ENCODE data around the gene ZBTB39. TPM values are rescaled to one million over a fixed set of nuclear protein-coding genes. Genes with fewer than 3 reads are reported as not detected.
"Not testable (repeated sequence)": the region's sequence is repeated elsewhere in the genome, so short reads cannot be mapped to it uniquely, and the experiment has no call there.

The ZBTB39 gene
- total RNA-seq, 4 donors from 2014 or later, result 6.1 to 8.9 (median 6.7) TPM

DNA sequence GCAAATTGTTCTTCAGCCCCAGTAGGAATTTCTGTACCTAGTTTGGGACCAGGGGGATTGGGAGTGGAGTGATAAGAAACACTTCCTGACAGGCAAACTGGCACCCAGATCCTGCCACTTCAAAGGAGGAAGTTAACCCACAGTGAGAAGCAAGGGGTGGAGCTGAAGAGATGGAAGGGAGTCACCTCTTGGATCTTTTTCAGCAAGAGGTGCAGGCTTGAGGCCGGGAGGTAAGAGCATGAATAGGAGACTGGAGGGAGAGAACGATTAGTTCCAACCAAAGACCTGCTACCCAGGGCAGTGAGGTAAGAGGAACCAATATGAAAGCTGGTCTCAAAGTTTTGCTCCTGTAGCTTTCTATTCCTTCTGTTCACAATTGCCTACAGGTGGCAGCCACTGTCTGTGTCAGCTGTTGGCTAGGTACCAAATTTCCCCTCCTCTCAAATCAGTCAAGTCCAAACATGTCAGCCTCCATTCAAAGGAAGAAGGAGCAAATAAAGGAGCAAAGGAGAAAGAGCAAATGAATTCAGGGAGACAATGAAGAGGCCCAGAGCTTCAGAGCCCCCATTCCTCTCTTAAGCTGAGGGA, 24.9 kb upstream of the ZBTB39 start:
- Histone ChIP-seq H3K4me1 (peaks cover 0 to 5% (median 0%) of the 10 kb centered on the region in 3 donors), H3K4me3 (no peak overlapping the region), H3K27ac (no peak overlapping the region), H3K36me3 (no peaks in the 10 kb centered on the region), H3K27me3 (no peaks in the 10 kb centered on the region), H3K9me3 (no peaks in the 10 kb centered on the region)
- no peak for ATAC-seq
- no peak for TF ChIP-seq EP300 (IDR thresholded peaks at IDR 0.05)
- TF ChIP-seq, protein P1, sequence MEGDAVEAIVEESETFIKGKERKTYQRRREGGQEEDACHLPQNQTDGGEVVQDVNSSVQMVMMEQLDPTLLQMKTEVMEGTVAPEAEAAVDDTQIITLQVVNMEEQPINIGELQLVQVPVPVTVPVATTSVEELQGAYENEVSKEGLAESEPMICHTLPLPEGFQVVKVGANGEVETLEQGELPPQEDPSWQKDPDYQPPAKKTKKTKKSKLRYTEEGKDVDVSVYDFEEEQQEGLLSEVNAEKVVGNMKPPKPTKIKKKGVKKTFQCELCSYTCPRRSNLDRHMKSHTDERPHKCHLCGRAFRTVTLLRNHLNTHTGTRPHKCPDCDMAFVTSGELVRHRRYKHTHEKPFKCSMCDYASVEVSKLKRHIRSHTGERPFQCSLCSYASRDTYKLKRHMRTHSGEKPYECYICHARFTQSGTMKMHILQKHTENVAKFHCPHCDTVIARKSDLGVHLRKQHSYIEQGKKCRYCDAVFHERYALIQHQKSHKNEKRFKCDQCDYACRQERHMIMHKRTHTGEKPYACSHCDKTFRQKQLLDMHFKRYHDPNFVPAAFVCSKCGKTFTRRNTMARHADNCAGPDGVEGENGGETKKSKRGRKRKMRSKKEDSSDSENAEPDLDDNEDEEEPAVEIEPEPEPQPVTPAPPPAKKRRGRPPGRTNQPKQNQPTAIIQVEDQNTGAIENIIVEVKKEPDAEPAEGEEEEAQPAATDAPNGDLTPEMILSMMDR (IDR thresholded peaks at IDR 0.05), result no peak
- no peak for TF ChIP-seq POLR2AphosphoS5 (IDR thresholded peaks at IDR 0.05)
- no peak for TF ChIP-seq POLR2A (IDR thresholded peaks at IDR 0.05)
- WGBS, 2 donors (ENCODE audit: low coverage in 1 of 2), result 39 to 73% methylated on average over 2 of the region's 2 CpGs

DNA sequence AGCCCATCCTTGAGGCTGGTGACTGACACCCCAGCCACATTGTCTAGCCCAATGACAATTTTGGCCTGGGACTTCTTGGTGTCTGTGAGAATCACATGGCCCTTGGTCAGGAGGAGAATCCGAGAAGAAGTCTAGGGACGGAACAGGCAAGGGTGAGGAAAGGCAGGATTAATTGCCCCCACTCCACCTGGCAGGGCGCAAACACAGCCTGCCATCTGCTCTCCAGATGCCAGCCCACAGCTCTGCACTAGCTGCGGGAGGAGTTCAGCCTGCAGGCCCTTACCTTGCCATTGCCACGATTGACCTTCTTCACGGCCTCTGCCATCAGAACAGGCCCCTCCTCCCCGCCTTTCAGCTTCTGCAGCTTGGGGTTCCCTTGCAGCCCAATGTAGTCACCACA, 23.1 kb upstream of the ZBTB39 start:
- H3K4me1 ChIP-seq, result peaks cover 0 to 5% (median 0%) of the 10 kb centered on the region in 3 donors
- H3K4me3 ChIP-seq, result no peak overlapping the region
- no peak for ATAC-seq
- H3K36me3 ChIP-seq, result no peaks in the 10 kb centered on the region
- TF ChIP-seq POLR2AphosphoS5 (IDR thresholded peaks at IDR 0.05), result no peak
- no peak for TF ChIP-seq EP300 (IDR thresholded peaks at IDR 0.05)
- H3K27ac ChIP-seq, result no peak overlapping the region
- H3K9me3 ChIP-seq, result no peaks in the 10 kb centered on the region
- WGBS, 2 donors (ENCODE audit: low coverage in 1 of 2), result 79% methylated on average over 2 of the region's 7 CpGs; no CpG with 5 or more reads in 1 of the 2 donors
- no peaks in the 10 kb centered on the region for H3K27me3 ChIP-seq

DNA sequence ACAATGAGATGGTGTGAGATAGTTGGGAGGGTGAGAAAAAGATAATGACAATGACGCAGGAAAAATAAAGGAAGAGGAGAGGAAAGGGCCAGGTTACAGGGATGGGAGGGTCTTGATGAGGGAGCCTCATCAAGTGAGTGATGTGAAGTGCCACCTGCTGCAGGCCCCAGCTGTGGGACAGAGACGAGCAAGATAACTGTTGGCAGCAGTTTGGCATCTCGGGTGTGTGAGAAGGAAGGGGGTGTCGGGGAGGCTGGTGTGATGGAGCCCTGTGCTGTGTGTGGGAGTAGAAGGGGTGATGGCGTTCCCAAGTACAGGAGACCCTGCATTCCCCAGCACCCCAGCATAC, 21.4 kb upstream of the ZBTB39 start:
- no peak for ATAC-seq
- TF ChIP-seq EP300 (IDR thresholded peaks at IDR 0.05) (no peak), POLR2AphosphoS5 (IDR thresholded peaks at IDR 0.05) (no peak), POLR2A (IDR thresholded peaks at IDR 0.05) (no peak)
- TF ChIP-seq, protein P1 (IDR thresholded peaks at IDR 0.05), result no peak
- no peak overlapping the region for H3K4me3 ChIP-seq
- H3K4me1 ChIP-seq, result peaks cover 0 to 5% (median 0%) of the 10 kb centered on the region in 3 donors
- 66 to 85% methylated on average over 4 to 5 of the region's 5 CpGs for WGBS, 2 donors (ENCODE audit: low coverage in 1 of 2)
- H3K27me3 ChIP-seq, result no peaks in the 10 kb centered on the region
- no peaks in the 10 kb centered on the region for H3K9me3 ChIP-seq
- no peaks in the 10 kb centered on the region for H3K36me3 ChIP-seq
- H3K27ac ChIP-seq, result no peak overlapping the region

DNA sequence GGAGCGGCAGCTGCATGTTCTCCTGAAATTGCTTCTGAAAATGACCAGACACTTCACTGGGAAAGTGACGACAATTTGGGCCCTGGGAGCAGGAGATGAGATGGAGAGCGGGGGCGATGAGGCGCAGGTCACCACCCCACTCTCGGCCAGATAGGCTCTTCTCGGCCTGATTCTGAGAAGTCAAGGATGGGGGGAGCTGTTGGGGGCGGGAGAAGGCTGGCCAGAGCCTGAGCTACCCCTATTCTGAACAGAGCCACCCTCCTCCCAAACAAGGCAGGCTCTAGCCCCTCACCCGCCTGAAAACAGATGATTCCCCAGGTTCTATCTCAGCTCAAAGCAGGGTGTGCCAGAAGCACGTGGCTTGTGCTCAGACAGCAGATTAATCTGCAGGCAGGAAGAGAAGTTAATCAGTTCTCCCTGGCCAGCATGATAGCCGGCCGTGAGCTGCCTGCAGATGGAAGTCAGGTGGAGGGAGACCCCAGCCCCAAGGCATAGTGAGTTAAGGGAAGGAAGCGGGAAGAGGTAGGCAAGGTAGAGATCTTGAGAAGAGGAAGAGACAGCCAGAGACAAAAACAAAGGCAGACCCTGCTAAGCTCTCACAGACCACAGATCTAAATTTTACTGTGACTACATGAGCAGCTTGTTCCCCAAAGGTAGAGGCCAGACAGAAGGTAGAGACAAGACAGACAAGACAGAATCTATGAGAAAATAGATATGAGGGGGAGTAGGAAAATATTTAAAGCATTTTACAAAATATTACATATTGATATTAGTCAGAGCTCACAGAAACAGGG, 20.9 kb upstream of the ZBTB39 start:
- H3K36me3 ChIP-seq, result no peaks in the 10 kb centered on the region
- TF ChIP-seq EP300 (IDR thresholded peaks at IDR 0.05) (no peak), POLR2A (IDR thresholded peaks at IDR 0.05) (no peak), POLR2AphosphoS5 (IDR thresholded peaks at IDR 0.05) (no peak)
- TF ChIP-seq, protein P1 (IDR thresholded peaks at IDR 0.05), result no peak
- no peak overlapping the region for H3K27ac ChIP-seq
- WGBS, 2 donors (ENCODE audit: low coverage in 1 of 2), result 47% methylated on average over 11 of the region's 13 CpGs; no CpG with 5 or more reads in 1 of the 2 donors
- no peak overlapping the region for H3K4me3 ChIP-seq
- no peaks in the 10 kb centered on the region for H3K27me3 ChIP-seq
- H3K9me3 ChIP-seq, result no peaks in the 10 kb centered on the region
- ATAC-seq, result no peak
- peaks cover 0 to 5% (median 0%) of the 10 kb centered on the region in 3 donors for H3K4me1 ChIP-seq

DNA sequence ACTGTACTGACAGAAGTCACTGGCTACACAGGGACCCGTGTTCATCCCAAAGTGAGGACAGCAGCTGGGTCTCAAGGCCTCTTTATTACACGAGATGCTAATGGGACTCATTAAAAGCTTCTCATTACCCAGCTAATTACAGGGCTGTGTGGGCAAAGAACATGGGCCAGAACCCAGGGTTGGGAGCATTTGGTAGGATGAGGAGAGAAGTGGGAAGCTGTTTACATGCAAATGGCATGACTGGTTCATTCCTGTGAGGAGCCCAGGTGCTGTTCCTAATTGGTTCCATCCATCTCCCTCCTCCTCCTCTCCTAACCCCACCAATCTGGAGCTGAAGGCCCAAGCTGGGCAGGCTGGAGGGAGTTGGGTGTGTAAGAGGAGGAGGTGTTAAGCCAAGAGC, 18.9 kb upstream of the ZBTB39 start:
- Histone ChIP-seq H3K4me3 (no peak overlapping the region), H3K9me3 (no peaks in the 10 kb centered on the region), H3K27me3 (no peaks in the 10 kb centered on the region), H3K4me1 (peaks cover 0 to 5% (median 0%) of the 10 kb centered on the region in 3 donors), H3K27ac (no peak overlapping the region), H3K36me3 (no peaks in the 10 kb centered on the region)
- no peak for ATAC-seq
- no peak for TF ChIP-seq EP300 (IDR thresholded peaks at IDR 0.05)
- TF ChIP-seq, protein P1 (IDR thresholded peaks at IDR 0.05), result no peak
- TF ChIP-seq POLR2A (IDR thresholded peaks at IDR 0.05), result no peak
- TF ChIP-seq POLR2AphosphoS5 (IDR thresholded peaks at IDR 0.05), result no peak
- 100% methylated on average over 1 of the region's 2 CpGs; no CpG with 5 or more reads in 1 of the 2 donors for WGBS, 2 donors (ENCODE audit: low coverage in 1 of 2)

DNA sequence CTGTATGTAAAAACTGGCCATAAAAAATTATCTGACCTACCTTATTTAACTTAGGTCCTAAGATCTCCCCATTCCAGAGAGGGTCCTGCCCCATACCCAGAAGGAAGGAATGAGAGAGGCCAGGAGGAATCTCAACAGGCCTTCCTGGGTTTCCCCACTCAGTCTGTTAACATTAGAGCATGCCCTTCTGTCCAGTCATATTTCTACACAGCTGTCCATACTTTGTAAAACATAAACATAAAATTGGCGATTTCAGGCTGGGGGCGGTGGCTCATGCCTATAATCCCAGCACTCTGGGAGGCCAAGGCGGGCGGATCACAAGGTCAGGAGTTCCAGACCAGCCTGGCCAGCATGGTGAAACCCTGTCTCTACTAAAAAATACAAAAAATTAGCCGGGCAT, 16.0 kb upstream of the ZBTB39 start:
- not testable (repeated sequence) for ATAC-seq
- WGBS, 2 donors (ENCODE audit: low coverage in 1 of 2), result 57% methylated on average over 2 of the region's 5 CpGs; no CpG with 5 or more reads in 1 of the 2 donors

More for the DNA sequence above, 16.0 kb upstream of the ZBTB39 start:
- not testable (repeated sequence) for H3K27me3 ChIP-seq, H3K4me1 ChIP-seq, H3K27ac ChIP-seq, H3K36me3 ChIP-seq, H3K9me3 ChIP-seq, H3K4me3 ChIP-seq

All from gastroesophageal sphincter (tissue), 4 donors.